K562 (cell line): ENCODE data around the gene LRRC37A3.

ENCODE experiments used
- CBX8 ChIP-seq: fragments of 200-600 bp; sonication (generic); IDR thresholded peaks from 2 replicates; pipeline ENCODE4 v1.6.1; 2012; ENCODE audit warnings: borderline replicate concordance, mixed run types, low read depth, mild to moderate bottlenecking, moderate library complexity, mixed read lengths, low read length, control low read depth, inconsistent platforms; ENCODE audit not compliant: poor library complexity, severe bottlenecking; ENCODE audit errors: extremely low read depth
- CTCF ChIP-seq, 3 experiments: IDR thresholded peaks in 2 of 3; conservative IDR thresholded peaks in 1 of 3; 2 replicates each; pipeline ENCODE4 v1.5.1; 2011 to 2012; ENCODE audit warnings: low read length in 3 of 3, mild to moderate bottlenecking in 3 of 3, control low read depth in 2 of 3, improper control_type of control experiment in 1 of 3, inconsistent platforms in 1 of 3, low read depth in 1 of 3, mixed read lengths in 1 of 3, moderate library complexity in 1 of 3; ENCODE audit not compliant: insufficient read depth in 2 of 3
- ETS1 ChIP-seq: conservative IDR thresholded peaks from 2 replicates; pipeline ENCODE4 v1.6.1; 2011; ENCODE audit warnings: low read depth, mild to moderate bottlenecking, low read length; ENCODE audit not compliant: control insufficient read depth
- MAZ ChIP-seq, 2 experiments: fragments of 450-650 bp in 1 of 2; sonication (generic) in 1 of 2; formaldehyde crosslinking; IDR thresholded peaks in 1 of 2; conservative IDR thresholded peaks in 1 of 2; 2 replicates each; pipeline versions ENCODE4 v1.4.0 to v1.5.0; 2020; ENCODE audit warnings: mild to moderate bottlenecking in 1 of 2, missing genetic modification reagents in 1 of 2
- TF ChIP-seq, protein P1 (sequence below): fragments of 250-450 bp; sonication (Bioruptor Pico); IDR thresholded peaks from 2 replicates; pipeline ENCODE4 v1.8.0; 2021; ENCODE audit warnings: mild to moderate bottlenecking, moderate library complexity
- TF ChIP-seq, protein P2 (sequence below), 3 experiments: fragments of 200-800 bp in 1 of 3; sonication (Bioruptor generic) in 1 of 3; sonication (generic) in 1 of 3; formaldehyde crosslinking in 1 of 3; IDR thresholded peaks; 2 replicates each; pipeline versions ENCODE4 v1.6.1 to v1.8.0; 2016 to 2022; ENCODE audit warnings: mild to moderate bottlenecking in 2 of 3, missing compliant biosample characterization in 2 of 3, missing genetic modification characterization in 2 of 3, missing genetic modification reagents in 1 of 3
- TF ChIP-seq, protein P3 (sequence below): fragments of 450-650 bp; formaldehyde crosslinking; IDR thresholded peaks from 2 replicates; pipeline ENCODE4 v1.4.0; 2020; ENCODE audit warnings: mild to moderate bottlenecking, mixed read lengths

GRCh38 chr17:64964796-64965195, 45.5 kb upstream of the LRRC37A3 start:
- TF ChIP-seq MAZ (CRISPR knock-in tag; conservative IDR thresholded peaks at IDR 0.05 in 1 of 2, IDR thresholded peaks at IDR 0.05 in 1 of 2), result no peak
- TF ChIP-seq CTCF (IDR thresholded peaks at IDR 0.05 in 2 of 3, conservative IDR thresholded peaks at IDR 0.05 in 1 of 3; ENCODE audit: insufficient read depth in 2 of 3, low read depth in 1 of 3, low read length in 3 of 3), result no peak
- TF ChIP-seq, protein P1, sequence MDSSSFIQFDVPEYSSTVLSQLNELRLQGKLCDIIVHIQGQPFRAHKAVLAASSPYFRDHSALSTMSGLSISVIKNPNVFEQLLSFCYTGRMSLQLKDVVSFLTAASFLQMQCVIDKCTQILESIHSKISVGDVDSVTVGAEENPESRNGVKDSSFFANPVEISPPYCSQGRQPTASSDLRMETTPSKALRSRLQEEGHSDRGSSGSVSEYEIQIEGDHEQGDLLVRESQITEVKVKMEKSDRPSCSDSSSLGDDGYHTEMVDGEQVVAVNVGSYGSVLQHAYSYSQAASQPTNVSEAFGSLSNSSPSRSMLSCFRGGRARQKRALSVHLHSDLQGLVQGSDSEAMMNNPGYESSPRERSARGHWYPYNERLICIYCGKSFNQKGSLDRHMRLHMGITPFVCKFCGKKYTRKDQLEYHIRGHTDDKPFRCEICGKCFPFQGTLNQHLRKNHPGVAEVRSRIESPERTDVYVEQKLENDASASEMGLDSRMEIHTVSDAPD (CRISPR knock-in tag), result no peak
- TF ChIP-seq, protein P2, sequence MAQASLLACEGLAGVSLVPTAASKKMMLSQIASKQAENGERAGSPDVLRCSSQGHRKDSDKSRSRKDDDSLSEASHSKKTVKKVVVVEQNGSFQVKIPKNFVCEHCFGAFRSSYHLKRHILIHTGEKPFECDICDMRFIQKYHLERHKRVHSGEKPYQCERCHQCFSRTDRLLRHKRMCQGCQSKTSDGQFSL (CRISPR knock-in tag; IDR thresholded peaks at IDR 0.05), result no peak
- TF ChIP-seq, protein P2 (tag; IDR thresholded peaks at IDR 0.05), result no peak
- TF ChIP-seq CBX8, result no peak
- TF ChIP-seq, protein P3, sequence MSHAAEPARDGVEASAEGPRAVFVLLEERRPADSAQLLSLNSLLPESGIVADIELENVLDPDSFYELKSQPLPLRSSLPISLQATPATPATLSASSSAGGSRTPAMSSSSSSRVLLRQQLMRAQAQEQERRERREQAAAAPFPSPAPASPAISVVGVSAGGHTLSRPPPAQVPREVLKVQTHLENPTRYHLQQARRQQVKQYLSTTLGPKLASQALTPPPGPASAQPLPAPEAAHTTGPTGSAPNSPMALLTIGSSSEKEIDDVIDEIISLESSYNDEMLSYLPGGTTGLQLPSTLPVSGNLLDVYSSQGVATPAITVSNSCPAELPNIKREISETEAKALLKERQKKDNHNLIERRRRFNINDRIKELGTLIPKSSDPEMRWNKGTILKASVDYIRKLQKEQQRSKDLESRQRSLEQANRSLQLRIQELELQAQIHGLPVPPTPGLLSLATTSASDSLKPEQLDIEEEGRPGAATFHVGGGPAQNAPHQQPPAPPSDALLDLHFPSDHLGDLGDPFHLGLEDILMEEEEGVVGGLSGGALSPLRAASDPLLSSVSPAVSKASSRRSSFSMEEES (CRISPR knock-in tag), result no peak
- no peak for TF ChIP-seq ETS1
